HEK293T (cell line): ENCODE results near the gene GOLT1A.

ENCODE experiments used
- CTCF ChIA-PET: fragments of 350-600 bp; formaldehyde crosslinking; extraction: SDS; loops from one replicate; lab custom pipeline; 2021; ENCODE audit warnings: antibody characterized with exemption, inconsistent platforms; lab: Yijun Ruan, JAX
- POLR2A ChIA-PET: fragments of 350-600 bp; formaldehyde crosslinking; extraction: SDS; loops from one replicate; lab custom pipeline; 2020; ENCODE audit warnings: antibody characterized with exemption, inconsistent platforms; lab: Yijun Ruan, JAX
- DNase-seq: peaks from one replicate; pipeline ENCODE4 v3.0.0; 2012; ENCODE audit warnings: mixed read lengths; ENCODE audit errors: extremely low spot score
- ARNT ChIP-seq: fragments of 450-650 bp; IDR thresholded peaks from 2 replicates; pipeline ENCODE4 v1.6.1; 2017; ENCODE audit warnings: mild to moderate bottlenecking
- BHLHE40 ChIP-seq: fragments of 450-650 bp; IDR thresholded peaks from 2 replicates; pipeline ENCODE4 v1.6.1; 2016; ENCODE audit warnings: mild to moderate bottlenecking, moderate library complexity, borderline replicate concordance
- CTBP1 ChIP-seq: fragments of 450-650 bp; IDR thresholded peaks from 2 replicates; pipeline ENCODE4 v1.6.1; 2016; ENCODE audit warnings: borderline replicate concordance
- ELF4 ChIP-seq: fragments of 450-650 bp; IDR thresholded peaks from 2 replicates; pipeline ENCODE4 v1.6.1; 2017; ENCODE audit warnings: antibody characterized with exemption
- FOXA1 ChIP-seq: fragments of 450-650 bp; IDR thresholded peaks from 2 replicates; pipeline ENCODE4 v1.6.1; 2016; ENCODE audit warnings: mild to moderate bottlenecking
- FOXK2 ChIP-seq: fragments of 450-650 bp; IDR thresholded peaks from 2 replicates; pipeline ENCODE4 v1.6.1; 2016; ENCODE audit warnings: mild to moderate bottlenecking
- FOXM1 ChIP-seq: fragments of 450-650 bp; IDR thresholded peaks from 2 replicates; pipeline ENCODE4 v1.6.1; 2017; ENCODE audit warnings: mild to moderate bottlenecking, borderline replicate concordance
- HDGF ChIP-seq: fragments of 450-650 bp; IDR thresholded peaks from 2 replicates; pipeline ENCODE4 v1.6.1; 2017; ENCODE audit warnings: antibody characterized with exemption, borderline replicate concordance
- L3MBTL2 ChIP-seq: fragments of 450-650 bp; conservative IDR thresholded peaks from 2 replicates; pipeline ENCODE4 v1.6.1; 2016; ENCODE audit warnings: mild to moderate bottlenecking
- LEF1 ChIP-seq: fragments of 450-650 bp; IDR thresholded peaks from 2 replicates; pipeline ENCODE4 v1.6.1; 2017; ENCODE audit warnings: mild to moderate bottlenecking, borderline replicate concordance
- NFRKB ChIP-seq: fragments of 450-650 bp; IDR thresholded peaks from 2 replicates; pipeline ENCODE4 v1.6.1; 2016; ENCODE audit warnings: mild to moderate bottlenecking, moderate library complexity
- SP1 ChIP-seq: fragments of 450-650 bp; IDR thresholded peaks from 2 replicates; pipeline ENCODE4 v1.6.1; 2017
- SUZ12 ChIP-seq: fragments of 450-650 bp; IDR thresholded peaks from 2 replicates; pipeline ENCODE4 v1.6.1; 2016; ENCODE audit warnings: mild to moderate bottlenecking
- TARDBP ChIP-seq: fragments of 450-650 bp; IDR thresholded peaks from 2 replicates; pipeline ENCODE4 v1.6.1; 2016
- ZNF384 ChIP-seq: fragments of 450-650 bp; IDR thresholded peaks from 2 replicates; pipeline ENCODE4 v1.6.1; 2016
- TF ChIP-seq, protein P1 (sequence below): fragments of 450-650 bp; IDR thresholded peaks from 2 replicates; pipeline ENCODE4 v1.6.1; 2016

GOLT1A gene

DNA sequence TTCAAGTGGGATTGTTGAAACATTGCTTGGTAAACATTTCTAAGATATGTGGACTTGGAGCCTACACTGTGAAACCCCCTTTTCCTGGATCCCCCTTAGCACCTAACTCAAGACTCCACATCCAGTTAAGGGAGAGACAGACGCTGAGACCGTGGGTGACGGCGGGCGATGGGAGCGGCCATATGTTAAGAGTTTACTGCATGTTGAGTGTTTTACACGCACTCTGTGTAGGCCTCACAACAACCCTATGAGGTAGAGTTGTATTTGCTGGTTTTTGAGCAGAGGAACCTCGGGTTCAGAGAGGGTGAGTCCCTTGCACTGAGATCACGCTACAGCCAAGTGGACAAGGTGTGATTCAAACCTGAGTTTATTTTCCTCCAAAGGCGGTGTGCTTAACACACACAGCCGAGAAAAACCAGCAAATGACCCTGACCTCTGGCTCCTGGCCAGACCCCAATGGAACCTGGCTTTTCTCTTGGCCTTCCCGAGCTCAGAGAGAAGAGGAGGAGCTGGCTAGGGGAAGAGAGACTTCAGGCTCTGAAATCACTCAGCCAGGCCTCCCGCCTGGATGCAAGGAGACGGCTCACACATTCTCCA, 46.9 kb upstream of the GOLT1A start:
- DNase-seq = no peak
- ChIA-PET CTCF (interaction anchor here (4.7 kb wide), 1 partner anchor 103 kb away, joined by 23 read pairs; no protein-coding TSS in a partner anchor), POLR2A (no interaction called here)
- TF ChIP-seq L3MBTL2 (no peak), CTBP1 (no peak)

DNA sequence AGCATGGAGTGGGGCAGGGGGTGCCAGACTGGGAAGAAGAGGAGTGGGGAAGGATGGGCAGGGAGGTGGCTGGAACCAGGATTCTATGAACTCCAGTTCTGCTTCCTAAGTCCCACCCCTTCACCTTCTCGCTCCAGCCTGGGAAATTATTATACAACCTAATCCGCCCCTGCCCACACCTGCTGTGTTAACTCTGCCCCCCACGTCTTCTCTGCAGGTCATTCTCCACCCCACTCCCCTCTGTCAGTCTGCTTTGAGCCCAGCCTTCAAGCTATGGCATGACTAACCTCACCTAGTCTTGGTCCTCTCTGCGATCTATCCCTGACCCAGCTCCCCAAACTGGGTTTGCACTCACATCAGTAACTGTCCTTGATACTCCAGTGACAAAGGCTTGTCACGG, 46.0 kb upstream of the GOLT1A start:
- ChIA-PET CTCF (interaction anchor here (1.2 to 4.7 kb wide), 2 partner anchors 69 to 104 kb away, joined by 3 to 23 read pairs; no protein-coding TSS in a partner anchor), POLR2A (no interaction called here)
- no peak for TF ChIP-seq ELF4
- no peak for TF ChIP-seq CTBP1
- TF ChIP-seq, protein P1, sequence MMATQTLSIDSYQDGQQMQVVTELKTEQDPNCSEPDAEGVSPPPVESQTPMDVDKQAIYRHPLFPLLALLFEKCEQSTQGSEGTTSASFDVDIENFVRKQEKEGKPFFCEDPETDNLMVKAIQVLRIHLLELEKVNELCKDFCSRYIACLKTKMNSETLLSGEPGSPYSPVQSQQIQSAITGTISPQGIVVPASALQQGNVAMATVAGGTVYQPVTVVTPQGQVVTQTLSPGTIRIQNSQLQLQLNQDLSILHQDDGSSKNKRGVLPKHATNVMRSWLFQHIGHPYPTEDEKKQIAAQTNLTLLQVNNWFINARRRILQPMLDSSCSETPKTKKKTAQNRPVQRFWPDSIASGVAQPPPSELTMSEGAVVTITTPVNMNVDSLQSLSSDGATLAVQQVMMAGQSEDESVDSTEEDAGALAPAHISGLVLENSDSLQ = no peak
- TF ChIP-seq SUZ12 = no peak
- DNase-seq = no peak

DNA sequence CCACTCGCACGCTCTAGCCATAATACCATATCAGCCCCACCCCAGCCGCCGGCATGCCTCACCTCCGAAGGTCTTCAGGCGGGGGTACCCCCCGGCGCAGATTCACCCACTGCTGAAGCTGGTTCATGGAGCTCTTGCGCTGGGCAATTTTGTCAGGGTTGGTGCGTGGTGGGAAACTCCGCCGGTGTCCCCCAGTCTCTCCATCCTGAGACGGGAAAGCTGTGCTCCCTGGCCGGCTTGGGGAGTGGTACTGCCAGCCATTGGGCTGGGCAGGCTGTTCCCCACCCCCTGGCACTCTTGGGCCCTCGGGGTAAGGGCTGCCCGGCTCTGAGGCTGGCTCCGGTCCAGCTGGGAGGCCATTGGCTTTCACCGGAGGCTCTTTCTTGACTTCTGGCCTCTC, 45.4 kb upstream of the GOLT1A start:
- ChIA-PET POLR2A (no interaction called here), CTCF (interaction anchor here (0.5 to 4.7 kb wide), 11 partner anchors 11 to 604 kb away, joined by 3 to 23 read pairs (median 4); partner anchors contain the start of gene PLEKHA6)
- no peak for DNase-seq
- TF ChIP-seq, protein P1 = no peak
- no peak for TF ChIP-seq SP1
- no peak for TF ChIP-seq SUZ12
- TF ChIP-seq FOXK2 = no peak
- no peak for TF ChIP-seq TARDBP
- TF ChIP-seq FOXA1 = no peak
- no peak for TF ChIP-seq BHLHE40

DNA sequence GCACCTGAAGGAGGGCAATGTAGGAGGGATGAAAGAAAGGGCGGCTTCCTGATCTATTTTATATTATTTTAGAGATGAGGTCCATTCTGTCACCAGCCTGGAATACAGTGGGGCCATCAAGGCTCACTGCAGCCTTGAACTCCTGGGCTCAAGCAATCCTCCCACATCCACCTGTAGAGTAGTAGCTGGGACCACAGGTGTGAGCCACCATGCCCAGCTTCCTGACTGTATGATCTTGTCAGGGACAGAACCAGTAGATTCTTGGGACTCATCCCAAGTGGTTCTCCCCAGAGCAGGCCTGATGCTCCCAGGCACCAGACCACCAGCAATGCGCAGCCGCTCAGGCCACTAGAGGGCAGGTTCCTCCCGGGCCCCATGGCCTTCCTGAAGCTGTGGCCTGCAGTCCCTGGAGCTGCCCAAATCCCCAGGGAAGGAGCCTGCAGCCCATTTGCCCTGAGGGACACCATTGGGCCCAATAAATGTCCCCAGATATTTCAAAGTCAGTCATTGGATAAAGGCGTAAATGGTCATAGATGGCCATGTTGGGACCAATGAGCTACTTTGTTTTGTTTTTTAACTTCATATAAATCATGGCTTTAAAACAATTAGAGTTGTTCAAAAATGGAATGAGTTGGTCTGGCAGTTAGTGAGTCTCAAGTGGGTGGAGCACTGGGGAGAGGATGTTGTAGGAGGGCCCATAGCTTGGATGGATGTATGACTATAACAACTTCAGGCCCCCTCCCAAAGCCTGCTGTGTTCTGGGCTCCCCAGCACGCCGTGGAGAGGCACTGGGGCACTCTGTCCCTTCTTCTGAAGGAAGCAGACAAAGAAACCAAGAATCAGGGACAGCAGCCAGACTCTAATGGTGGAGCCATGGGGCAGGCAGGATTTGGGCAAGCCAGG, 44.7 kb upstream of the GOLT1A start:
- DNase-seq = peak; percentile 92
- ChIA-PET CTCF (interaction anchor here (0.5 to 4.7 kb wide), 14 partner anchors 11 to 603 kb away, joined by 3 to 23 read pairs (median 4); partner anchors contain the start of gene PLEKHA6), POLR2A (no interaction called here)
- TF ChIP-seq HDGF (no peak), LEF1 (no peak), NFRKB (no peak), SP1 (no peak), CTBP1 (no peak), FOXA1 (no peak), ZNF384 (no peak), FOXM1 (no peak), ELF4 (no peak), SUZ12 (no peak)
- TF ChIP-seq, protein P1 = no peak

DNA sequence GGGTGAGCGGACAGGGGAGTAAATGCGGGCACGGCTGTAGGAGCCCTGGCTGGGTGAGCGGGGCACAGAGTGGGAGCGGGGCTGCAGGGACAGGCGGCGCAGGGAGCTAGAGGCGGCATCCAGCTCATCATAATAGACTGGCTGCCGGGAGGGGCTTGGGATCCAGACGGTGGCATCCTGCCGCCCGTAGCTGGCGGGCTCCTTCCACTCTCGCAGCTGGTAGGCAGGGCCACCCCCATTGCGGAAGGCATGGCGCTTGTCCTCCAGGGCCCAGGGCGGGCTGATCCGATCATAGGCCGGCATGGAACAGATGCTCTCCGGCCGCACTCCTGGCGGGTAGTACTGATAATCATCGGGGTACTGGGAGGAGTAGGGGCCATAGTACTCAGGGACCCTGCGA, 43.7 kb upstream of the GOLT1A start:
- TF ChIP-seq ZNF384 (no peak), ARNT (no peak), LEF1 (no peak), SP1 (no peak), FOXM1 (no peak), L3MBTL2 (no peak)
- DNase-seq = no peak
- CTCF ChIA-PET = interaction anchor here (0.6 to 4.7 kb wide), 3 partner anchors 104 to 111 kb away, joined by 3 to 23 read pairs (median 7); no protein-coding TSS in a partner anchor
- POLR2A ChIA-PET = no interaction called here

DNA sequence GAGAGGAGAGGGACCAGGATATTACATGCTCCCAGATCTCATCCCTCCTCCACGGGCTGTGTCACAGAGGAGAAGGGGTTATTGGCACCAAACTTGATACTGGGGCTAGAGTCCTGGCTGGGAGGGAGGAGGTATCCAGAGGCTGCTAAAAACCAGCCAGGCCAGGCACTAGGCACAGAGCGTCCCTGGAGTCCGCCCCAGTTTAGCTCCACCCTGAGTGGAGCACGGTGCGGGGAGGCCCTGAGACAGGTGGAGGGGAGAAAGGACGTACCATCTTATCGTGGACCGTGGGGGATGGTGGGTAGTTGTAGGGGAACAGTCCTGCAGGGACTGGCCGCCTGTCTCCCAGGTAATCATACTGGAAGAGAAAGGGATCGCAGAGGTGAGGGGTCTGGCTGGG, 42.7 kb upstream of the GOLT1A start:
- CTCF ChIA-PET = interaction anchor here (0.9 to 4.7 kb wide), 2 partner anchors 27 to 107 kb away, joined by 4 to 23 read pairs; no protein-coding TSS in a partner anchor
- DNase-seq = no peak
- TF ChIP-seq NFRKB (no peak), ZNF384 (no peak), FOXA1 (no peak), LEF1 (no peak), L3MBTL2 (no peak), FOXM1 (no peak), BHLHE40 (no peak), CTBP1 (no peak), ARNT (no peak), TARDBP (no peak), ELF4 (no peak), SUZ12 (no peak), FOXK2 (no peak), SP1 (no peak), HDGF (no peak)
- TF ChIP-seq, protein P1 = no peak
- POLR2A ChIA-PET = no interaction called here
